ENCODE data around the gene TSC22D4.

The TSC22D4 gene

GRCh38 chr7:100429637-100430492, 49.1 kb downstream of the TSC22D4 start, which contains the start of gene MEPCE:
Gene MEPCE (plus strand): TSS chr7:100429831. CDS start chr7:100430019, 188 bp downstream.
- DNase-seq = peak in 55 of 56 donors; percentile 67 to 98 (median 92)

DNA sequence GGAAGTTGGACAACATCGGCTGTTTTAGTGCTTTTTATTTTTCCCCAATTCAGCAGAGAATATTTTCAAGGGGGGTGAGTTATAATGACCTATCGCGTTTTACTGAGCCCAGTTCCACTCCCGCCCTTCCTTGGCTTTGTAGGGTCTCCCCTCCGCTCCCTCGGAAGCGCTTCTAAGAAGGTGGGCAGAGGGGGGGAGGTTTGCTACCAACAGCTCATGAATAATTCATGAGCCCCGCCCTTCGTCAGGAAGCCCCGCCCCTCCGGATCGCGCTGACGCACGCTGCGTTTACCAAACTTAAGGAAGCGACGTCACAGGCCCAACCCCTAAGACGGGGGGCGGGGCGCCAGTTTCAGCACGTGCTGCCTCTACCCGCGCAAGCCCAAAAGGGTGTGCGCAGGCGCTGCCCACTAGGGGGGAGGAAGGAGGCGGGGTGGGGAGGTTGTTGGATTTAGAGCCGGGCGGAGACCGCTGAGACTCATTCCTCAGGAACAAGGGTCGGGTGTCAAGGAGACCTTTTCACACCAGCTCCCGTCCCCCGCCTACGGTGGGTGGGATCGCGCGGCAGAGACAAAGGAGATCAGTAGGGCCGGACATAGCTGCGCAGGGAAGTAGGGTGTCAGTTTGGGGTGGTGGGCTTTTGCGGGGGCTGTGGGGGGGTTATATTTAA, 49.9 kb downstream of the TSC22D4 start:
- peak; percentile 93 to 100 (median 98) for DNase-seq

GRCh38 chr7:100428199-100428966, 50.6 kb downstream of the TSC22D4 start, which contains the start of gene ZCWPW1:
Gene ZCWPW1 (minus strand): TSS chr7:100428703. CDS start chr7:100420649, 8,054 bp downstream.
- peak; percentile 45 to 98 (median 93) for DNase-seq

DNA sequence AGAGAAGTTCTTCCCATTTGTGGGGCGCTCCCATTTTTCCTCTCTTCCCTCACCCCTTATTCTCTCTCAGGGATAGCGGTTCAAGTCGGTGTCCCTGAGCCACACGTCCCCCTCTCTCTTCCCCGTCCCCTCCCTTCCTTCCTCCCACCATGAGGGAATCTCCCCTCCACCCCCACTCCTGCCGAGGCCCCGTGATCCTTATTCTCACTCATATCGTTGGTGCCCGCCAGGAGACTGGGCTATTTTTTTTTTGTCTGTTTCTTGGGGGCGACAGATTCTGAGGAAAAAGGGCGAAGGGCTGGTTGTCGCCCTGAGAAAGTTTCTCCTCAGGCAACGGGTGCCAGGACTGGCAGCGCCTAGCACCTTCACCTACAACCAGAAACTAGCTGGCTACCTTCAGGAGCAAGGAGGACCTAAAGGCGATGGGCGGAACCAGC, 51.2 kb downstream of the TSC22D4 start:
- no peak for DNase-seq

- DNase-seq = no peak
These were observed 52.5 kb downstream of the TSC22D4 start for GRCh38 chr7:100426516-100426915.

DNA sequence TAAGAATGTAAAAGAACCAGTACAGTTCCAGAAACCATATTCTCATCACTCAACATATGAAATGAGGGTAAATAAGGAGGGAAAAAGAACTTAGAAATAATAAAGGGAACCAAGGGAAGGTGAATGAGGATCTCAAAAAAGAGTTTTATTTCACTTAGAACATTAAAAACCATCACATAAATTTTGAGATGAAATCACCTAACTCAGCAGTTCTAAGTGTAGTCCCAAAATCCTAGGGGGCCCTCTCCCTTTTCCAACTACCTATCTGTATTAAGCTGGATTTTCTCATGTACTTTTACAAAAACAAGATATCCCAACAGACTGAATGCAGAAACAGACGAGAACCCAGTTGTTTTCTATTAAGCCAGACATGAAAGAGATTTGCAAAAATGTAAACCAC, 53.7 kb downstream of the TSC22D4 start:
- DNase-seq = no peak

DNA sequence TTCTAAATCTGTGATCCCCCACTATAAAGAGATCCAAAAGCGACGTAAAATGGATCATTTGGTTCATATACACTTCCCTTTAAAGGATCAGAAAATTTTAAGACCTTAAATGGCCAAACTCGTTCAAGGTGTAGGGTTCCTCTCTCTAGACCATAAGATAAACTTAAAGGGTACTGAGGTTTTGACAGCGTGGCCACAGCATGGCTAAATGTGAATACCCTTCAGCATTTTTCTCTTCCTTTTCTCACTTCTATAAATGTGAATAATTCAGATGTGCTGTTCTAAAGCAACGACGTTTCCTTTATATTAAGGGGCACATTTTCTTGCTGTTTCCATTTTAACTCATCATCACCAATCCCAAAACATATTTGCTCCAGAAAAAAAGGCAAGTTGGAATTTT, 55.7 kb downstream of the TSC22D4 start:
- no peak for DNase-seq

DNA sequence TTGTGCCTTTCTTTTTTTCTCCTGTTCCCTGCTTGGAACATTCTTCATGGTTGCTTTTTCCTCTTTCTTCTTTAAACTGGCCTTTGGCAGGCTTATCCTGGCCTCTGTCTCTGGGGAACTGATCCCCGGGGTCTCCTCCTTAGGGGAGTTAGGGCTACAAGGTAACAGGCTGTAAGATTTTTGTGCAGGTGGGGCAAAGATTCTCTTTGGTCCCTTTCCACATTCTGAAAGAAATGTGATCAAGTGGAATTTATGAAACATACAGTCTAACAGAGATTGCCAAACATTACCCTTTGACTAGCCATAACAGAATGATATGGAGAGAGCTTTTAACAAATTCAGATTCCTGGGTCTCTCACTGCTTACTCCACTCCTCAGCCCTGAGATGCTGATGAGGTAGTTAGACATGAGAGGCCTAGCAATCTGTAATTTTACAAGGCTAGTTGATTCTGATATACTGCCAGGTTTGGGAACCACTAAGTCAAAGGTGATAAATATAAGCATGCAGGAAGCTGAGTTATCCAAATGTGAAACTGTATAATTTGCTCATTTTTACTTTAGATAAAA, 59.3 kb downstream of the TSC22D4 start:
- no peak for DNase-seq

GRCh38 chr7:100418930-100419659, 59.9 kb downstream of the TSC22D4 start:
- DNase-seq = no peak
